GM12892 (cell line): Measurements from ENCODE around the gene TMEM217.
A peak's percentile ranks its signal among the peaks of the same experiment; 100 is the strongest.

ENCODE experiments used
- DNase-seq: peaks from one replicate; pipeline ENCODE4 v3.0.0; 2011; ENCODE audit not compliant: insufficient read length
- FAIRE-seq: peaks from 2 replicates; lab custom pipeline; 2011; peaks lifted over from hg19 to GRCh38; lab: Jason Lieb, UNC
- POLR2A ChIP-seq: IDR thresholded peaks from 2 replicates; pipeline ENCODE4 v1.6.1; 2011; ENCODE audit warnings: low read depth, low read length, control low read depth
- POLR2AphosphoS5 ChIP-seq: IDR thresholded peaks from 2 replicates; pipeline ENCODE4 v1.6.1; 2011; ENCODE audit warnings: low read depth, low read length, control low read depth
- TAF1 ChIP-seq: IDR thresholded peaks from 2 replicates; pipeline ENCODE4 v1.6.1; 2011; ENCODE audit warnings: low read depth, mild to moderate bottlenecking, control low read depth, low read length, borderline replicate concordance

Gene TMEM217

GRCh38 chr6:37293426-37293825 lies 35.5 kb upstream of the TMEM217 start:
- DNase-seq (no peak), FAIRE-seq (no peak)
- no peak for TF ChIP-seq POLR2AphosphoS5
- TF ChIP-seq POLR2A = no peak
- TF ChIP-seq TAF1 = no peak

DNA sequence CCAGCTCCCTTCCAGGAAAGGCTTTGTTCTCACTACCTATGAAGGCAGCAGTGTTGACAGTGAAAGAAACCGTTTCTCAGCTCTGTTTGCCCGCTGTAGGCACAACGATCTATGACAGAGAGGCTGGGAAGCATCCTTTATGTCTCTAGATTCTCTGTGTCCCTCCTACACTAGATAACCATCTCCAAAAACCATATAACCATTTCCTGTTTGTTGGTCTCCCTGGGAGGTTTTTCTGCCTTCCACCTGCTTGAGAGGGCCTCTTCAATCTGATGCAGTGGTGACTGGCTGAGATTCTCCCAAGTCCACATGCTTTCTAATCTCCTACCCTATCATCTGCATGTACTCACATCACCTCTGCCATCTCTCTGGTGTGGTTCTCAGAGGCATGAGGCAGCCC lies 32.0 kb upstream of the TMEM217 start:
- TF ChIP-seq TAF1 (no peak), POLR2AphosphoS5 (no peak), POLR2A (no peak)
- DNase-seq = no peak
- peak; percentile 71 for FAIRE-seq

GRCh38 chr6:37288247-37288646 lies 30.3 kb upstream of the TMEM217 start:
- TF ChIP-seq POLR2A (no peak), TAF1 (no peak), POLR2AphosphoS5 (no peak)
- no peak for FAIRE-seq
- no peak for DNase-seq

DNA sequence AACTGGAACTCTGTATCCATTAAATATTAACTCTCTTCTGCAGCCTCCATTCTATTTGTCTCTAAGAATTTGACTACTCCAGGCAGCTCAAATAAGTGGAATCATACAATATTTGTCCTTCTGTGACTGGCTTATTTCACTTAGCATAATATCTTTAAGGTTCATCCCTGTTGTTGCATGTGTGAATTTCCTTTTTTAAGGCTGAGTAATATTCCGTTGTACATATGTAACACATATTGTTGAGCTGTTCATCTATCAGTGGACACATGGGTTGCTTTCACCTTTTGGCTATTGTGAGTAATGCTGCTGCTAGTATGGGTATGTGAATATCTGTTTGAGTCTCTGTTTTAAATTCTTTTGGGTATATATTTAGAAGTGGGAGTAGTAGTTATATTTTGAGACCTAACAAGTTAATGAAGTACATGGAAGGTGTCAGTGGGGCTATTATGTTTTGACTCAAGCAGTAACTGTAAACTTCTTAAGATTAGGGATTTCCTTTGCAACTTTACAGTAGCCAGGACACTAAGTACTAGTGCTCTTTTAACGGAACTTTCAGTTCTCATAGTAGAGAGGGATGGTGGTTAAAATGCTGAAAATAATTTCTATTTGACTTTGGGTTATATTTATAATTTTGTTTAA lies 29.7 kb upstream of the TMEM217 start:
- no peak for TF ChIP-seq TAF1
- TF ChIP-seq POLR2A = no peak
- TF ChIP-seq POLR2AphosphoS5 = no peak
- no peak for FAIRE-seq
- DNase-seq = no peak

- no peak for FAIRE-seq
- TF ChIP-seq TAF1 (no peak), POLR2A (no peak), POLR2AphosphoS5 (no peak)
- DNase-seq = no peak
These were observed 27.9 kb upstream of the TMEM217 start for GRCh38 chr6:37285861-37286311.

DNA sequence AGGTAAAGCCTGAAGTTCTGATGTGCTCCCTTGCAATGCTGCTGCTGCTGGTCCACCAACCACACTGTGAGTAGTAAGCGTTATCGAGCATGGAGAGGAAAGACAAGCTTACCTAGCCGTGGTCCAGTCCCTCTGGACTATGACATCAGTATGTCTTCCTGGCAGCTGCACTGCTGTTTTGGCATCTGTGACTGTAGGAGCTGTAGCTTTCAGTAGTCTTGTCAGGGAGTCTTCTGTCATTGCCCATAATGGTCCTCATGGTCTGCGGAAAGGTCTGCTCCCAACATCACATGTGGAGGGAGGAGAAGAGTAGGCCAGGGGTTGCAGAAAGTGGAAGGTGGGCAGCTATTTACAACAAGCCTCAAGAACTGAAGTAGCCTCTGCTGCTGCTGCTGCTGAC lies 26.8 kb upstream of the TMEM217 start:
- FAIRE-seq (peak; percentile 42), DNase-seq (no peak)
- TF ChIP-seq POLR2AphosphoS5 (no peak), POLR2A (no peak), TAF1 (no peak)

GRCh38 chr6:37283671-37284151 lies 25.8 kb upstream of the TMEM217 start:
- FAIRE-seq (no peak), DNase-seq (no peak)

DNA sequence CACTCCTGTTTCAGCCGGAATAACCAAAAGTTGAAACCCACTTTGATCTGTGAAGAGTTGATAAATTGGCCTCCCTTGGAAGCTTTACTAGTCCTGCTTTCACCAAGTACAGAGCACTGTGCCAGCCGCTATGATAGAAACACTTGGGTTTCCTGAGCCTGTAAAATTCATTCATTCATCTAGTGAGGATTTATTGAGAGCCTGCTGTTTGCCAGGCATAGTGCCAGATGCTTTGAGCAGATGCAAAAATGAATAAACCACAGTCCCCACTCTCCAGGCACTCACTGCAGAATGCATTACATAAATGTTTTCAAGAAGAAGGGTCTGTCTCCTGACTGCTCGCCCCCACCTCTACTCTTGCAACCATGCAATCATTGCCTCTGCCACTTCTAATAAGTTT lies 25.3 kb upstream of the TMEM217 start:
- FAIRE-seq (no peak), DNase-seq (no peak)
- TF ChIP-seq POLR2A (no peak), POLR2AphosphoS5 (no peak), TAF1 (no peak)

More at GRCh38 chr6:37283671-37284151, 25.8 kb upstream of the TMEM217 start:
- no peak for TF ChIP-seq TAF1
- no peak for TF ChIP-seq POLR2AphosphoS5
- TF ChIP-seq POLR2A = no peak

DNA sequence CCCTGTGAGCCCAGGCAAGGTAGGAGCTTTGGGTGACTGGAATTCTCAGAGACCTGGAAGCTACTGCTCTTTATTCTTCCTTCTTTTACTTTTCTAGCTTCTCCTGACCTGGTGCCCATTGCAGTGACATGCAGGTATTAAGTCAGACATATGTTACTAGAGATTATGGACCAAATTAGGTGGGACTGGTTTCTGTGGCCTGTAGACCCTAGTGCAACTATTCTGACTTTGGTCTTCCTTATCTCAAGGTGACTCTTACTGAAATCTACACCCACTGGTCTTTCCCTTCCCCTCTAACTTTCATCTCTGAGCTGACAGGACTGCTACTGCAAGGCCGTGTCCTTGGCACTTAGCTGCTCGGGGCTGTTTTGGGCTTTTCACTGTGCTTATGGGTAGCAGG lies 24.4 kb upstream of the TMEM217 start:
- TF ChIP-seq POLR2A (no peak), TAF1 (no peak), POLR2AphosphoS5 (no peak)
- DNase-seq = no peak
- FAIRE-seq = no peak

DNA sequence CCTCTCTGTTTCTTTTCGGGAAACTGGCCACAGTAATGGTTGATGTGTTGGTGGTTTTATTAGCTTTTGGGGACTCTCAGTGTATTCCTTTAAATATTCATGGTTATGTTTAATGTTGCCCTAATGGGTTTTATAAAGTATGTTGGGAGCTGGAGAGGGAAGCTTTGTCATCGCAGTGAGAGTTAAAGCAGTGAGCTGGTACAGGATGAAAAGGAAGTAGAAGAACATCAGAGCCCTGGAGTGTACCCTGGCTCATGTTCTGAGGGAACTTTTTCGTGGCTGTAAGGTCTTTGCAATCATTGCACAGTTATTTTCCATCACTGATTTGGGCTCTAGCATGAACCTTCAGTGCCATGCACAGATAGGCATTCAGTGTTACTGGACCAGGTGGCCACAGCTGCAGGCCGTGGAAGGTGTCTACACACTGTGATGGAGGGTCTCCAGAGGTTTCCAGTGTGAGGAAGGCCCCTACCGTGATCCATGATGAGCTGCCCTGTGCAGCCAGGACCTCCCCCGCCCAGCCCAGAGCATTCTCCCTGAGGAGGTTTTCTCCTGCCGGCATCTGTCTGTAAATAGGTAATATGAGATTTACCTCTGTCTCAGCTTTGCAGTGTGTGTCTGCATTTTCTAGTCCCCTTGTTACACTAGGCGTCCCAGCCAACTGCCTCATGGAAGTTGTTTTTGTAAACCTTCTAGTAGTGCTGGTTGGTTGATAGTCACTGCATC lies 22.4 kb upstream of the TMEM217 start:
- TF ChIP-seq POLR2AphosphoS5 (no peak), POLR2A (no peak), TAF1 (no peak)
- DNase-seq = no peak
- FAIRE-seq = no peak

DNA sequence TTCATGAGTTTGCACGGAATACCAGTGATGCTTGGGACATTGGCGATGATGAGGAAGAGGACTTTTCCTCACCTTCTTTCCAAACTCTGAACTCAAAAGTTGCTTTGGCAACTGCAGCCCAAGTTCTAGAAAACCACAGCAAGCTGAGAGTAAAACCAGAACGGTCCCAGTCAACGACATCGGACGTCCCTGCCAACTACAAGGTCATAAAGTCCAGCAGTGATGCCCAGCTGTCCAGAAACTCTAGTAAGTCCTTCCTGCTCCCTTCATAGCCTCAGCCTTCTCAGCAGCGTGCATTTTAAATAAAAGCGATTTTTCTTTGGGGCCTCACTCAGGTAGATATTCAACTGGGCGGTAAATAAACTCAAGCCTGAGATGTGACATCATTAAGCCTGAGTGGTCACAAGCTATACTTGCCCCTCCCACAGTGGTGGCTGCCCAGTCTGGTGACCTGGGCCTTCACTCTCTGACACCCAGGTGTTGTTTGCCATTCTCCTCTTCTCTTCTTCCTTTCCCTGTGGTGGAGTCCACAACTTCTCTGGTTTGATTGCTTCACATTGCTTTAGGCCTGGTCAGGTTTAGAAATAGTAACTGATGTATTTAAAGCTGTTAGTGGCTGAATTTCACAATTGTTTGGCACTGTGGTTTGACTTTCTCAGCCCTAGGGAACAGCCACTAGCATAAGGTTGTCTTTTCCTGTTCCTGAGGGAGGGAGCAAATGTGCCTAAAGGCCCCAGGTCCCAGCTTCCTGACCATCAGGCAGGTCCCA lies 21.6 kb upstream of the TMEM217 start:
- no peak for TF ChIP-seq POLR2AphosphoS5
- no peak for TF ChIP-seq TAF1
- no peak for TF ChIP-seq POLR2A
- no peak for DNase-seq
- FAIRE-seq = no peak
